HG02623 (cell line): ENCODE data around the gene C1orf122.

ENCODE experiments used
- ATAC-seq: cut with Tn5 transposase; IDR thresholded peaks from one replicate; pipeline ENCODE4 v1.9.1; 2021; ENCODE audit warnings: moderate library complexity; ENCODE audit not compliant: unreplicated experiment

C1orf122 gene

GRCh38 chr1:37844536-37844935 lies 36.9 kb downstream of the C1orf122 start:
- no peak for ATAC-seq

GRCh38 chr1:37845049-37845646 lies 37.6 kb downstream of the C1orf122 start:
- ATAC-seq, result no peak

DNA sequence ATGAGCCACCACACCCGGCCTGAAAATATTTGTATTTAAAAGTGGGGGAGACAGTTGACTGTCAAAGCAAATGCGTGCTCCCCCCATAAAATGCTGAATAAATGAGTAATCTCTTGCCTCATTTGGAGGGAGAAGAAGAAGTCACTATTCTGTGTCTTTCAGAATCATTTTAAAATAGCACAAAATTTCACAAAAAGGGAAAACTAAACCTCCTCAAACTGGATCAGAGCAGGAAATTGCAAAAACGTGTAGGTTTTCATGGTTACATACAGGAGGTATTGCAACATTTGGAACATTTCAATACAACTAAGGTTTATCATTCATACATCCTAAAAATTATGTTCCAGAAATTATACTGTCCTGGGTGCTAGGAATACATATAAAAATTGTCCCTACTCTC lies 38.2 kb downstream of the C1orf122 start:
- ATAC-seq, result no peak

DNA sequence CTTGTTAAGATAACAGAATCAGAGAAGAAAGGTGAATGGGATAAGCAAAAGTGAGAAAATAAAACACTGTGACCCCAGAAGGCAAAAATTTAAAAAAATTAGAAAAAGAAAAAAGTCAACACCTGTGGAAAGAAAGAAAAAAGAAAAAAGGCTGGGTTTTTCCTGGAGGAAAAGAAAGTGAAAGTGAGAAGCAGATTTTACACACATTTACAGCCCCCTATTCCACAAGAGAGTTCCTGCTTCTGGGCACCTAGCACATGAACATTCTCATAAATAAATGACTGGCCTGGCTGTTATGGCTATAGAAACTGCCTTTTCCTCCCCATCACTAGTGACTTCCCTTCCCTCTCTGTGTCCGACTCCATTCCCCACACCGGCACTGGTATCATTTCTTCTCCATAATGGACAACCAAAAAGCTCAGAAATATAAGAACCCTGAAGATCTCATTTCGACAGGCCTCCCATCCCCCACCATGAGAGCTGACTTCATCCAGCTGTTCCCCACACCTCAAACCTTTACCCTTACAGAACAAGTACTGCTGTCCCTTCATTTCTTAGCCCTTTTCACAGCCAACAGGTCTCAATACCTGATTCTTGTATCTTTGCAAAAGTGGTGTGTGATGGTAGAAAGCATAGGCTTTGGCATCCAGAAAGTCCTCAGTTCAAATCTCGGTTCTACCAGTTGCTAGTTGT lies 39.2 kb downstream of the C1orf122 start:
- no peak for ATAC-seq

DNA sequence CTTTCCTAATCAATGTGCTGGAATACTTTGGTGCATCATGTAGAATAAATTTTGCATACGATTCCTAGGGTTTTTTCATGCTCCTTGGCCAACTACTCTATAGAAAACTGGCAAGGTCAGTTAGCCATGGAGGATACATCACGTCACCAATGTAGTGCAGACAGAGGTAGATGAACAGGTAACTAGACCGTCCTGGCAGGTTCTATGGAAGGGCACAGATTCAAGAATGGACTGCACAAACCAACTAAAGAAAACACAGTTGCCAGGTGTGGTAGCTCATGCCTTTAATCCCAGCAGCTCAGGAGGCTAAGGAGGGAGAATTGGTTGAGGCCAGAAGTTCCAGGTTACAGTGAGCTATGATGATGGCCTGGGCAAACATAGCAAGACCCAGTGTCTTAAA lies 41.9 kb downstream of the C1orf122 start:
- no peak for ATAC-seq

DNA sequence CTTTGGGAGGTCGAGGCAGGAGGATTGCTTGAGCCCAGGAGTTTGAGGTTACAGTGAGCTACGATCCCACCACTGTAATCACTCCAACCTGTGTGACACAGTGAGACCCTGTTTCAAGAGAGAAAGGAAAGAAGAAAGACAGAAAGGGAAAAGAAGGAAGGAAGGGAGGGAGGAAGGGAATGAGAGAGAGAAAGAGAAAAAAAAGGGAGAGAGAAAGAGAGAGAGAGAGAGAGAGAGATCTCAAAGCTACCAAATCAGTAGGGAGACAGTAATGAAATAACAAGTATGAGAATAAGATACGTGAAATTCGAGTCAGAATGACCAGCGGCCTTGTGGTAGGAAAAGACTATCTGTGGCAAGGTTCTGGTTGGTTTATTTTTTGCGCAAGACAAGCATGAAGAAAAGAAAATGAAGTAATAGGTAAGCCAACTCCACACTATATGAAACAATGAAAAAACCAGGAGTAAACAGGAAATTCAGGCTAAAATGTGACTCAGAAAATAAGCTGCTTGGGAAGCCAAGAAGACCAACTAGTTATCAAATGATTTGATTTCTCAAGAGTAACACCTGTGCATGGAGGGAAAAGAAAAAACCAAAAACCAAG lies 42.9 kb downstream of the C1orf122 start:
- ATAC-seq, result no peak

GRCh38 chr1:37851262-37851661 lies 43.7 kb downstream of the C1orf122 start:
- ATAC-seq, result no peak

- no peak for ATAC-seq
Measured at GRCh38 chr1:37851782-37852210, 44.2 kb downstream of the C1orf122 start.

DNA sequence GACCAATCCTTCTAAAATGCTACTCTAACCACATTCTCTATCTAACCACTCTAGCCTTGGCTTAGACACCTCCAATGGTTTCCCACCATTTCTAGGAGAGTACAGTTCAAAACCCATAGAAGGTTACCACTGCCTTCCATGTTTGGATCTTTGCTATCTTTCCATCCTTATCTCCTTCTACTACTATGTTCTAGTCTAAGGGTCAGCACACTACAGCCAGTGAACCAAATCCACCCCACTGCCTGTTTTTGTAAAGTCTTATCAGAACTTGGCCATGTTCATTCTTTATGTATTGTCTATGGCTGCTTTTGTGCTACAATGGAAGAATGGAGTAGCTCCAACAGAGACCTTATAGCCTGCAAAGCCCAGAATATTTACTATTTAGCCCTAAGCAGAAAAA lies 45.6 kb downstream of the C1orf122 start:
- ATAC-seq, result no peak

DNA sequence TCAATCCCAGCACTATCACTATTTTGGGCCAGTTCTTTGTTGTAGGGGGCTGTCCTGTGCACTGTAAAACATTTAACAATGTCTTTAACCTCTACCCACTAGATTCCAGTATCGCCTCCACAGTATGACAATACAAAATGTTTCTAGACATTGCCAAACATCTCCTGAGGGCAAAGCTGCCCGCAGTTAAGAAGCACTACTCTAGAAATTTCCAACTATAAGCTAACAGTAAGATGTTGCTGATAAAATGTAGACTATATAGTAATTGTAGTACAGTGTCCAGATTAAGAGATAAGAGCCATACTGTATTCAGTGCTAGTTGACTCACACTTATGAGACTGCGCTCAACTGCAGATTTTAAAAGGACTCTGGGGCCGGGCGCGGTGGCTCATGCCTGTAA lies 46.8 kb downstream of the C1orf122 start:
- no peak for ATAC-seq
